HG02852 (cell line): Measurements from ENCODE around the gene CGNL1.

Source experiments
- ATAC-seq: cut with Tn5 transposase; IDR thresholded peaks from one replicate; pipeline ENCODE4 v1.9.1; 2021; ENCODE audit warnings: mild to moderate bottlenecking, moderate library complexity; ENCODE audit not compliant: unreplicated experiment

CGNL1 gene

DNA sequence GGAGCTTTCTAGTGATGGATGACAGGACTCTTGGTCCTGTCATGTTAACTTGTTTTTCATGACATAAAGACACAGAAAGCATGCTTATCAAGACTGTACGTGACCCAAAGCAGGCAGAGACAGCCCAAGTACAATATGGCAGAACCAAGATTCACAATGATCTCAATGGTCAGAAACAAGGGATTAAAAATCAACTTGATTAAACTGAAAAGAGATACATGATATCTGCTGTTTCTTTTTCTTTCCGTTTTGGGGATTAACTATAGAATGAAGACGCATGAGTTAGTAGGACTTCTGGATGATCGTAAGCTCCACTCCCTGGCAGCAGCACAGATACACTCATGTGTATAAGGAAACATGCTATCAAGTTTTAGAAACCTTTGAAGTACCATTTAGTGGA lies 117.0 kb downstream of the CGNL1 start:
- no peak for ATAC-seq

- no peak for ATAC-seq
These were observed 118.3 kb downstream of the CGNL1 start for GRCh38 chr15:57494581-57494980.

DNA sequence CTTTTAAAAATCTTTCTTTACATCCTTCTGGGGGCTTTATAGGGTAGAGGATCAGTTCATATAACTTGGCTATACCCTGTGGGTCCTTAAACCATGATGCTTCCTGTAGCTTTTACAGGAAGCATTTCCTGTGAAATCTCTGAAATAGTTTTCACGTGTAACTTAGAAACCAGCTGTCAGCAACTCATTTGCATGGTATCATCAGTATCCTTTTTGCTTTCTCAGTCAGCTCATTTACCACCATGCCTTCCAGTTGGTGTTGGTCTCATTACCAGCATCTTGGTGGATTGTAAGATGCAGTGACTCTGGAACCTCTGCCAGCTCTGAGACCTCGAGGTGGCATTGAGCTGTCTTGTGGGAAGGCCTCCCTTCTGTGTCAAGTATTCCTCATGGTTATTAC lies 118.7 kb downstream of the CGNL1 start:
- no peak for ATAC-seq

DNA sequence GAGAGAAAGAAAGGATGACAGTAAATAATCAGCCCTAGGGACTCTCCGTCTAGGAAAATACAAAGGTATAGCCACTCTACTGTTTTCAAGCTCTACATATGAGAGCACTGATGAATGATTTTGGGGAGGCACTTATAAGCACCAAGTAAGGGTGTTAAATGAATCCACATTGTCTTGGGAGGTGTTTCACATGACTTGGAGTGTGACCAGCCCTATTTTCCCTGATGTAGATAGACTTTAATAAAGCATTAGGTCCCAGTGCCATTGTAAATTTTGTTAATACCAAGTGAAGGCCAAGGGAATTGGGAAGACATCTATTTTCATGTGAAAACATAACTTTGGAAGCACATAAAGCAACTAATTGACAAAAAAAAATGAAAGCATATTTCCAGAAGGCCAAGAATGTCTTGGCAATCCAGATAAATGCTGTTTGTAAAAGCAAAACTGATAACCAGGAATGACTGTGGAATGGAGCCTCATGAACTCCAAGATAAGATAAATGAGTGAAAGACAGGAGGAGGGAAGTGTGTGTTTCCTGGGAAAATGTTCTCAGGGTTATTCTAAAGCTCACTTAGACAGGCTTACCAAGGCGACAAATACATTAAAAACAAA lies 119.4 kb downstream of the CGNL1 start:
- ATAC-seq: no peak

DNA sequence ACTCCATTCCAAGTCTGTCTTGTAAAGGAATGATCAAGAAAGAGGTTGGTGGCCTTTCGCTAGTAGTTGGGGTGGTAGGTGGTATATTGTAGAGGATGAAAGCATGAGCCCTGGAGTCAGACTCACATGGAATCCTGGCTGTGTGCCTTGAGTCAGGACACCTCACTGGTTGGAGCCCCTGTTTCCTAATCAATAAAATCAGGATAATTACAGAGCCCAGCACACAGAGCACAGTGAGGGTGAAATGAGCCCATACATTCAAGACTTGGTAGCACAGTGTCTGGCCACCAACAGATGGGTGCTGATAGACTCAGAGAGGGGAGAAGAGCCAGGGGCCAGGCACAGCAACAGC lies 120.3 kb downstream of the CGNL1 start:
- ATAC-seq: no peak

- ATAC-seq: no peak
These were observed 120.9 kb downstream of the CGNL1 start for GRCh38 chr15:57496946-57497869.

GRCh38 chr15:57500256-57500655 lies 124.0 kb downstream of the CGNL1 start:
- ATAC-seq: no peak

- no peak for ATAC-seq
These were observed 124.8 kb downstream of the CGNL1 start for GRCh38 chr15:57500979-57501576.

- no peak for ATAC-seq
These were observed 125.8 kb downstream of the CGNL1 start for GRCh38 chr15:57502116-57502515.

- ATAC-seq: no peak
These were observed 126.9 kb downstream of the CGNL1 start for GRCh38 chr15:57503051-57503702.

DNA sequence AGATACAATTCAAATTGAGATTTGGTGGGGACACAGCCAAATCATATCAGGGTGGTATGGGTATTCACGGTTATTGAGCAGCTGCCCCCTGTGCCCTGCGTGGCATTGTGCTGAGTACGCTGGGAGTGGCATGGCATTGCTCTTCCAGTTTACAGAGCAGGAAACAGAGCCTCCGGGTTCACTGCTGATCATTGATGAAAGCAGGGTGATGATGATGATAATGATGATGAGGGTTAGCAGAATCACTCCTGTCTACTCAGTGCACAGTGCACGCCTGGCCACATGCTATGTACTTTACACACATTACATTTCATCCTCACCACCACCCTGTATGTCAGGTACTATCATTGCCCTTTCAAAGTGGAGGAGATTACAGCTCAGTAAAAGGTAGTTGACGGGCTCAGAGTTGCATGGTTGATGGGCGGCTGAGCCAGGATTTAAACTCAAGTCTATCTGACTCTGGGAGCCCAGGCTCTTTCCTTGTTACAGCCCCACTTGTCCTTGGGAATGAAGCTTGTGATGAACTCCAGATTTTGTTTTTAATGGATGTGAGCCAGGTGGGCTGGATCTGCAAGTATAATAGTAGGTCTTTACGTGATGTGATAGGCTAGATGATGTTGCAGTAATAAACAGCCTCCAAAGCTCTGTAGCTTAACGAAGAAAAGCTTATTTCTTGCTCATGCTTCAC lies 127.8 kb downstream of the CGNL1 start:
- no peak for ATAC-seq

- ATAC-seq: no peak
These were observed 128.3 kb downstream of the CGNL1 start for GRCh38 chr15:57504599-57504940.

- no peak for ATAC-seq
These were observed 128.9 kb downstream of the CGNL1 start for GRCh38 chr15:57505056-57505715.

DNA sequence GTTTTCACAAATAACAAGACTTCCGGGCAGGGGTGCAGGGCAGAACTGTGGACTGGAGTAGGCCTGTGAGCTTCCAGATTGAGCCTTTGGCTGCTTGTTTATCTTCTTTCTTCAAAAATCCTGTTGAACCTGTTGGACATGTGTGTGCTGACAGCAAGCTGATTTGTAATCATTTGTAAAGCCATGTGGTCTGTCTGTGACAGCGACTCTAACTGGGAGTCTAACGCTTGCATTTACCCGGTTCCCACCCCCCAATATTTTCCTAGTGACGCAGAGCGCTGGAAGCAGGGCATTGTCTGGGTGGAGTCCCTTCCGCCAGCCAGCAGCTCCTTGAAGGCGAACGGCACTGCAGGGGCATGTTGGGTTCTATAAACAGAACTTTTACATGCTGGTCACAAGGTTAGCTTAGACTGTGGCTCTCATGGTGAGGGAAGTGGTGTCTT lies 129.7 kb downstream of the CGNL1 start:
- ATAC-seq: no peak

GRCh38 chr15:57506422-57506821 lies 130.1 kb downstream of the CGNL1 start:
- no peak for ATAC-seq

DNA sequence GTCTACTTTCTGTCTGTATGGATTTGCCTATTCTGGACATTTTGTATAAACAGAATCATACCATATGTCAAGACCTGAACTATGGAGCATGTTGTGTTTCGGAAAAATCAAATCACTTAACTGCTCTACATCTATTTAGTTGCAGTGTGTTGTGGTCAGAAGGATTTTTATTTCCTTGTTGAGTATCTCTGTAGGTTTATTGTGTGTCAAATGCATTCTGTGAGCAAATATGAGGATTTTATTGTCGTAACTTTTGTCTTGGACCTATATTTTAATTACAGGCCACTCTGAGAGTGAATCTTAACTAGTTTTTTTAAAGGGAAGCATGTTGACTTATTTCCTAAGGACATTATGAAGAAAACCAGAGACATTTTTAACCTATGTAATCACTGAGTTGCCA lies 130.8 kb downstream of the CGNL1 start:
- no peak for ATAC-seq

- no peak for ATAC-seq
These were observed 132.8 kb downstream of the CGNL1 start for GRCh38 chr15:57509126-57509525.

DNA sequence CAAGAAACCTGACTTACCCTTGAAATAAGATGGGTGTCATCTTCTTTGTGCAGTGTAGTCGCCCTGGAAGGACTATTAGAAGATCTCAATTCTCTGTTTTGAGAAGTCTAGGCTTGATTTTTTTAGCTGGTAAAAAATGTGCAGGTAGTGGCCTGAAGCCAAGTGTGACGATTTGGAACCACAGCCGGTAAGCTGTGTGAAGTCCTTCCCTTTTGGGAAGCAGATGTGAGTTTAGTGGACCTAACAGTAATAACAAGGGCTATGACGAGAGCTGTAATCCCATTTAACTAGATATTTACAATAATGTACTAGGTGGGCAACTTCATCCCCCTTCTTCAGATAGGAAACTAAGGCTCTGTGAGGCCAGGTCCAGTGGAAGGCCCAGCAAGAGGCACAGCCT lies 133.7 kb downstream of the CGNL1 start:
- ATAC-seq: no peak

GRCh38 chr15:57510647-57511046 lies 134.3 kb downstream of the CGNL1 start:
- no peak for ATAC-seq

DNA sequence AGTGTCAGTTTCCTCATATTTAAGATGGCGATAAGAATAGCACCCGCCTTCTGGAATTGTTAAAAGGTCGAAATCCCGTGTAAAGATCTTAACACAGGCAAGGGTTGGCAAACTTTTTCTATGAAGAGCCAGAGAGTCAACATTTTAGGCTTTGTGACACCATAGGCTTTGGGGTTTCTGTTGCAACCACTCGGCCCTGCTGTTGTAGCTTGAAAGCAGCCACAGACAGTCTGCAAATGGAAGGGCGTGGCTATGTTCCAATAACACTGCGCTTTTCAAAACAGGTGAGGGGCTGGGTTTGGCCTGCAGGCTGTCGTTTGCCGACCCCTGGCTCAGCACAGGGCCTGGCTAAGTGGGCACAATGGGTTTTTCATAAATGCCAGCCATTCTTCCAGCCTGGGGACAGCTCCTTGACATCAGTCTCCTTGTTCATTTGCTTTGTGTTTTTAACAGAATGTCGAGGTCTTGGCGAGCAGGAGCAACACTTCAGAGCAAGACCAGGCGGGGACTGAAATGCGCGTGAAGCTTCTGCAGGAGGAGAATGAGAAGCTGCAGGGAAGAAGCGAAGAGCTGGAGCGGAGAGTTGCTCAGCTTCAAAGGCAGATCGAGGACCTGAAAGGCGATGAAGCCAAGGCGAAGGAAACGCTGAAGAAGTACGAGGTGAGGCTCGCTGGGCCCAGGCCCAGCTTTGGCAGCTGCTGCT lies 140.2 kb downstream of the CGNL1 start:
- ATAC-seq: no peak
